GM12878 (cell line): ENCODE data around the gene FAM120B. TPM values are rescaled to one million over a fixed set of nuclear protein-coding genes. Genes with fewer than 3 reads are reported as not detected.
A peak's percentile ranks its signal among the peaks of the same experiment; 100 is the strongest.

Experiments
- ATAC-seq: fragments of 200-7000 bp; cut with Tn5 transposase; 3 replicates; pipeline ENCODE4 v1.9.1; 2020; ENCODE audit warnings: mild to moderate bottlenecking, moderate library complexity
- BruUV-seq: library from RNA; stranded (reverse); fragments of 400-500 nt; replicated peaks from 2 replicates; lab custom pipeline; 2021; lab: Mats Ljungman, UMichigan
- CTCF ChIA-PET: fragments of 300-600 bp; sonication (Branson Sonifier 250); formaldehyde crosslinking; extraction: SDS; loops from one replicate; lab custom pipeline; 2021; ENCODE audit warnings: inconsistent platforms; lab: Yijun Ruan, JAX
- POLR2A ChIA-PET: fragments of 350-600 bp; formaldehyde crosslinking; extraction: SDS; loops from one replicate; lab custom pipeline; 2021; ENCODE audit warnings: inconsistent platforms; lab: Charles Lee
- RAD21 ChIA-PET: fragments of 300-600 bp; sonication (Branson Sonifier 250); formaldehyde crosslinking; loops from one replicate; lab custom pipeline; 2023; ENCODE audit warnings: antibody characterized with exemption; ENCODE audit not compliant: unreplicated experiment; lab: Charles Lee
- SMC1A ChIA-PET: fragments of 300-600 bp; sonication (Branson Sonifier 250); formaldehyde crosslinking; loops from one replicate; lab custom pipeline; 2023; ENCODE audit not compliant: unreplicated experiment, uncharacterized antibody; lab: Charles Lee
- DNase-seq: peaks from one replicate; pipeline ENCODE4 v3.0.0-alpha.2; 2011; ENCODE audit warnings: low read depth, low spot score
- FAIRE-seq: peaks from 3 replicates; lab custom pipeline; 2011; peaks lifted over from hg19 to GRCh38; lab: Jason Lieb, UNC
- H2AFZ ChIP-seq: 2 replicates; pipeline ENCODE4 v1.6.0; 2011; ENCODE audit warnings: low read depth, low read length, control low read depth; ENCODE audit not compliant: control insufficient read depth
- H3K27ac ChIP-seq: 2 replicates; pipeline ENCODE4 v1.5.1; 2011; ENCODE audit warnings: control low read depth; ENCODE audit not compliant: control insufficient read depth, insufficient read depth
- H3K27me3 ChIP-seq, 2 experiments: replicated peaks in 1 of 2; 2 replicates each; pipeline versions ENCODE4 v1.6.0 to v1.6.1; 2011; ENCODE audit warnings: low read length in 1 of 2; ENCODE audit not compliant: control insufficient read depth in 2 of 2, insufficient read depth in 2 of 2
- H3K36me3 ChIP-seq, 2 experiments: 2 replicates each; pipeline ENCODE4 v1.5.1; 2011; ENCODE audit warnings: low read length in 1 of 2; ENCODE audit not compliant: control insufficient read depth in 2 of 2, insufficient read depth in 2 of 2
- H3K4me1 ChIP-seq: 2 replicates; pipeline ENCODE4 v1.6.1; 2011; ENCODE audit warnings: mild to moderate bottlenecking, low read length, moderate library complexity, mixed read lengths; ENCODE audit not compliant: control insufficient read depth, insufficient read depth
- H3K4me2 ChIP-seq: 2 replicates; pipeline ENCODE4 v1.6.0; 2011; ENCODE audit warnings: control low read depth; ENCODE audit not compliant: control insufficient read depth, insufficient read depth
- H3K4me3 ChIP-seq: fragments of 200-600 bp; sonication (generic); 2 replicates; pipeline ENCODE4 v1.5.1; 2016
- H3K79me2 ChIP-seq: 2 replicates; pipeline ENCODE4 v1.6.0; 2011; ENCODE audit warnings: low read length; ENCODE audit not compliant: control insufficient read depth, insufficient read depth
- H3K9ac ChIP-seq: 2 replicates; pipeline ENCODE4 v1.8.0; 2011; ENCODE audit warnings: low read length, control low read depth, mixed read lengths; ENCODE audit not compliant: control insufficient read depth, insufficient read depth
- H3K9me3 ChIP-seq: replicated peaks from 3 replicates; pipeline ENCODE4 v1.5.1; 2011; ENCODE audit warnings: mild to moderate bottlenecking, low read length; ENCODE audit not compliant: control insufficient read depth, insufficient read depth
- H4K20me1 ChIP-seq: 2 replicates; pipeline ENCODE4 v1.6.0; 2011; ENCODE audit not compliant: control insufficient read depth, insufficient read depth
- CBX3 ChIP-seq: fragments of 200-600 bp; sonication (generic); IDR thresholded peaks from 2 replicates; pipeline ENCODE4 v1.6.1; 2016; ENCODE audit warnings: low read depth, borderline replicate concordance
- HCFC1 ChIP-seq: fragments of 150-350 bp; IDR thresholded peaks from 2 replicates; pipeline ENCODE4 v1.6.1; 2014; ENCODE audit warnings: low read length
- IRF4 ChIP-seq: IDR thresholded peaks from 2 replicates; pipeline ENCODE4 v1.6.1; 2011; ENCODE audit warnings: low read depth, low read length
- JUNB ChIP-seq: IDR thresholded peaks from 2 replicates; pipeline ENCODE4 v1.6.1; 2016; ENCODE audit warnings: antibody characterized with exemption, mild to moderate bottlenecking
- JUND ChIP-seq: IDR thresholded peaks from 2 replicates; pipeline ENCODE4 v1.6.1; 2012; ENCODE audit warnings: low read depth, mild to moderate bottlenecking, low read length, improper control_type of control experiment, moderate library complexity
- KLF5 ChIP-seq: fragments of 450-650 bp; IDR thresholded peaks from 2 replicates; pipeline ENCODE4 v1.6.1; 2014; ENCODE audit warnings: mild to moderate bottlenecking; ENCODE audit not compliant: partially characterized antibody
- MEF2A ChIP-seq: IDR thresholded peaks from 2 replicates; pipeline ENCODE4 v1.6.1; 2011; ENCODE audit warnings: low read depth, mild to moderate bottlenecking, low read length, moderate library complexity; ENCODE audit not compliant: insufficient read depth
- MTA2 ChIP-seq: fragments of 450-650 bp; IDR thresholded peaks from 2 replicates; pipeline ENCODE4 v1.6.1; 2016; ENCODE audit warnings: low read depth, mild to moderate bottlenecking, moderate library complexity
- MTA3 ChIP-seq: IDR thresholded peaks from 2 replicates; pipeline ENCODE4 v1.6.1; 2012; ENCODE audit warnings: low read length, inconsistent platforms, borderline replicate concordance
- NFXL1 ChIP-seq: fragments of 450-650 bp; IDR thresholded peaks from 2 replicates; pipeline ENCODE4 v1.6.1; 2017; ENCODE audit warnings: antibody characterized with exemption, mild to moderate bottlenecking, borderline replicate concordance
- RB1 ChIP-seq: fragments of 450-650 bp; formaldehyde crosslinking; IDR thresholded peaks from 2 replicates; pipeline ENCODE4 v1.6.1; 2017; ENCODE audit warnings: mild to moderate bottlenecking, borderline replicate concordance
- RFX5 ChIP-seq: IDR thresholded peaks from 2 replicates; pipeline ENCODE4 v1.6.1; 2011; ENCODE audit warnings: low read depth, low read length, improper control_type of control experiment
- ZBED1 ChIP-seq: IDR thresholded peaks from 2 replicates; pipeline ENCODE4 v1.6.1; 2016; ENCODE audit warnings: borderline replicate concordance
- WGBS: methylation state at CpG from one replicate; pipeline ENCODE4 v1.1.6; 2016; ENCODE audit warnings: low lambda C conversion rate; ENCODE audit not compliant: insufficient replicate concordance, insufficient coverage; ENCODE audit errors: missing lambda C conversion rate; 5-methylcytosine and 5-hydroxymethylcytosine counted together
- in situ Hi-C: fragments of 300-500 bp; cut with MboI; formaldehyde crosslinking; loops from 9 replicates; pipeline ENCODE4 v1.14.3; 2018; ENCODE audit warnings: mixed read lengths
- intact Hi-C: fragments of 100-400 bp; cut with micrococcal nuclease; formaldehyde crosslinking; loops from one replicate; pipeline ENCODE4 v1.14.2; 2022; ENCODE audit not compliant: unreplicated experiment
- polyA plus RNA-seq, 11 experiments: library from polyadenylated mRNA; depleted of rRNA in 4 of 11; unstranded in 6 of 11; stranded (reverse) in 5 of 11; fragments of >200 nt; fragmentation: Nextera tagmentation in 4 of 11; fragmentation: Illumina TruSeq in 1 of 11; extraction: Ambion mirVana in 4 of 11; extraction: Trizol in 1 of 11; gene quantifications; 1 replicate in 1 of 11; 2 replicates in 10 of 11; pipeline versions ENCODE4 v1.2.1 to v1.2.3, GENCODE V29; 2011 to 2016; ENCODE audit warnings: inconsistent platforms in 2 of 11, missing spikeins in 2 of 11, low read depth in 1 of 11
- total RNA-seq, 4 experiments: library from RNA; depleted of rRNA in 3 of 4; stranded (reverse); fragments of >200 nt in 3 of 4; fragmentation: Illumina TruSeq in 1 of 4; extraction: Trizol in 1 of 4; gene quantifications; 2 replicates each; pipeline versions ENCODE4 v1.2.1 to v1.2.3, GENCODE V29; 2013 to 2021
- TF ChIP-seq, protein P1 (sequence below): IDR thresholded peaks from 2 replicates; pipeline ENCODE4 v1.6.1; 2012; ENCODE audit warnings: low read length, inconsistent platforms
- TF ChIP-seq, protein P2 (sequence below): IDR thresholded peaks from 2 replicates; pipeline ENCODE4 v1.6.1; 2012; ENCODE audit warnings: mild to moderate bottlenecking, low read depth, low read length

FAM120B gene
- total and polyA plus RNA-seq, 10 of the 15 experiments (the other 5 are each of a cell fraction or from before 2014, with no cell fraction given) = 3.3 to 21.6 (median 15.3) TPM

DNA sequence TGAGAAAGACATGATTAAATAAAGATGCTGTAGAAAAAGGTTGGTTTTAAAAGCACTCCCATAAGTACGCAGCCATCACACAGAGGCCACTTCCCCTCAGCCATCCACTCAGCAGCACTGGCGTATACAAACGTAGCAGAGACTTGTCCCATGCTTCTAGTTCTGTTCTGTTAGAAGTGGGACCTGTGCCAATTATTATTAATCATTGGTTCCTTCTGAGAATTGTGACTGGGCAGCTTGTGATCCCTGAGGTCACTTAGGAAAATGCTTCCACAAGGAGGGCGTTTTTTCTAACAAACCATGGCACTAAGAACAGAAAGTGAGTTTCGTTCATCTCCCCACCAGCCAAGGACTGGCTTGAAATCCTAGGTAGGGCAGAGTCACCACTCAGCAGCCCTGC is 53.9 kb downstream of the FAM120B start:
- Histone ChIP-seq H2AFZ (no peak overlapping the region), H3K9me3 (no peaks in the 10 kb centered on the region), H3K4me1 (no peaks in the 10 kb centered on the region), H3K27ac (no peak overlapping the region), H3K36me3 (peaks cover 4 to 28% of the 10 kb centered on the region in 2 experiments; a peak in 3 of 4 replicates), H4K20me1 (no peaks in the 10 kb centered on the region), H3K79me2 (no peaks in the 10 kb centered on the region), H3K27me3 (no peaks in the 10 kb centered on the region), H3K4me2 (no peak overlapping the region), H3K9ac (no peak overlapping the region), H3K4me3 (no peak overlapping the region)
- POLR2A ChIA-PET = no interaction called here
- ATAC-seq (no peak), DNase-seq (no peak), FAIRE-seq (no peak)
- BruUV-seq = no TSS peak
- TF ChIP-seq MTA2 = no peak
- no peak for TF ChIP-seq JUNB
- SMC1A ChIA-PET = no interaction called here
- CTCF ChIA-PET = no interaction called here
- intact Hi-C loops = no loop called here
- RAD21 ChIA-PET = no interaction called here
- 89% methylated on average over 5 of the region's 5 CpGs for WGBS
- in situ Hi-C loops = no loop called here

DNA sequence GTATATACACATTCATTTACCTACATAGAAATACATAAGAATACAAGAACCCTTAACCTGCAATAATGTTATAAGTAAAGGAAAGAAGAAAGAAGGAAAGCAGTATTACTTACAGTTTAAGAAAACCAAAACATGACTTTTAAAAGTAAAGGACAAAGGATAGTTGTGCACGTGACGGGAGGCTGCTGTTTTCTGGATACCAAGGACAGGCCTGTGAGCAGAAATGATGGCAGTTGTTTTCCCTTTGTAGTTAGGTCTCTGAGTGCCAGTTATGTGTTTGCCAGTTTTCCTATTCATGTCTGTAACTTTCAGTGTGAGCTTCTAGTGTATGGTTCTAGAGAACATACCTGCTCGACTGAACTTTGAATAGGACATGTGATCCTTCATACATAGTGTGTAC is 54.8 kb downstream of the FAM120B start:
- H3K4me3 ChIP-seq = no peak overlapping the region
- FAIRE-seq (peak; percentile 47), DNase-seq (no peak), ATAC-seq (no peak)
- H3K79me2 ChIP-seq = no peaks in the 10 kb centered on the region
- BruUV-seq = no TSS peak
- intact Hi-C loops = no loop called here
- POLR2A ChIA-PET = no interaction called here
- H3K36me3 ChIP-seq = peaks cover 4 to 28% of the 10 kb centered on the region in 2 experiments; a peak in 3 of 4 replicates
- H3K9me3 ChIP-seq = no peaks in the 10 kb centered on the region
- no peak overlapping the region for H3K4me2 ChIP-seq
- H3K9ac ChIP-seq = no peak overlapping the region
- CTCF ChIA-PET = no interaction called here
- no peaks in the 10 kb centered on the region for H3K27me3 ChIP-seq
- in situ Hi-C loops = no loop called here
- no peaks in the 10 kb centered on the region for H3K4me1 ChIP-seq
- H3K27ac ChIP-seq = no peak overlapping the region
- 72% methylated on average over 3 of the region's 3 CpGs for WGBS
- RAD21 ChIA-PET = no interaction called here
- H4K20me1 ChIP-seq = no peaks in the 10 kb centered on the region
- no peak overlapping the region for H2AFZ ChIP-seq
- SMC1A ChIA-PET = no interaction called here
- TF ChIP-seq ZBED1 (no peak), MEF2A (no peak), RB1 (no peak), HCFC1 (no peak), CBX3 (no peak), MTA3 (no peak), JUND (no peak), KLF5 (no peak), IRF4 (no peak), RFX5 (no peak), NFXL1 (no peak)
- TF ChIP-seq, protein P1, sequence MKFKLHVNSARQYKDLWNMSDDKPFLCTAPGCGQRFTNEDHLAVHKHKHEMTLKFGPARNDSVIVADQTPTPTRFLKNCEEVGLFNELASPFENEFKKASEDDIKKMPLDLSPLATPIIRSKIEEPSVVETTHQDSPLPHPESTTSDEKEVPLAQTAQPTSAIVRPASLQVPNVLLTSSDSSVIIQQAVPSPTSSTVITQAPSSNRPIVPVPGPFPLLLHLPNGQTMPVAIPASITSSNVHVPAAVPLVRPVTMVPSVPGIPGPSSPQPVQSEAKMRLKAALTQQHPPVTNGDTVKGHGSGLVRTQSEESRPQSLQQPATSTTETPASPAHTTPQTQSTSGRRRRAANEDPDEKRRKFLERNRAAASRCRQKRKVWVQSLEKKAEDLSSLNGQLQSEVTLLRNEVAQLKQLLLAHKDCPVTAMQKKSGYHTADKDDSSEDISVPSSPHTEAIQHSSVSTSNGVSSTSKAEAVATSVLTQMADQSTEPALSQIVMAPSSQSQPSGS = no peak
- TF ChIP-seq, protein P2, sequence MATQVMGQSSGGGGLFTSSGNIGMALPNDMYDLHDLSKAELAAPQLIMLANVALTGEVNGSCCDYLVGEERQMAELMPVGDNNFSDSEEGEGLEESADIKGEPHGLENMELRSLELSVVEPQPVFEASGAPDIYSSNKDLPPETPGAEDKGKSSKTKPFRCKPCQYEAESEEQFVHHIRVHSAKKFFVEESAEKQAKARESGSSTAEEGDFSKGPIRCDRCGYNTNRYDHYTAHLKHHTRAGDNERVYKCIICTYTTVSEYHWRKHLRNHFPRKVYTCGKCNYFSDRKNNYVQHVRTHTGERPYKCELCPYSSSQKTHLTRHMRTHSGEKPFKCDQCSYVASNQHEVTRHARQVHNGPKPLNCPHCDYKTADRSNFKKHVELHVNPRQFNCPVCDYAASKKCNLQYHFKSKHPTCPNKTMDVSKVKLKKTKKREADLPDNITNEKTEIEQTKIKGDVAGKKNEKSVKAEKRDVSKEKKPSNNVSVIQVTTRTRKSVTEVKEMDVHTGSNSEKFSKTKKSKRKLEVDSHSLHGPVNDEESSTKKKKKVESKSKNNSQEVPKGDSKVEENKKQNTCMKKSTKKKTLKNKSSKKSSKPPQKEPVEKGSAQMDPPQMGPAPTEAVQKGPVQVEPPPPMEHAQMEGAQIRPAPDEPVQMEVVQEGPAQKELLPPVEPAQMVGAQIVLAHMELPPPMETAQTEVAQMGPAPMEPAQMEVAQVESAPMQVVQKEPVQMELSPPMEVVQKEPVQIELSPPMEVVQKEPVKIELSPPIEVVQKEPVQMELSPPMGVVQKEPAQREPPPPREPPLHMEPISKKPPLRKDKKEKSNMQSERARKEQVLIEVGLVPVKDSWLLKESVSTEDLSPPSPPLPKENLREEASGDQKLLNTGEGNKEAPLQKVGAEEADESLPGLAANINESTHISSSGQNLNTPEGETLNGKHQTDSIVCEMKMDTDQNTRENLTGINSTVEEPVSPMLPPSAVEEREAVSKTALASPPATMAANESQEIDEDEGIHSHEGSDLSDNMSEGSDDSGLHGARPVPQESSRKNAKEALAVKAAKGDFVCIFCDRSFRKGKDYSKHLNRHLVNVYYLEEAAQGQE = no peak
